ENCODE data around the gene MAVS.

- no peak for TF ChIP-seq CTCF (conservative IDR thresholded peaks at IDR 0.05 in 1 of 2, IDR thresholded peaks at IDR 0.05 in 1 of 2; ENCODE audit: extremely low read depth in 1 of 2, insufficient read depth in 1 of 2, low read depth in 1 of 2, low read length in 2 of 2)
- no peak for TF ChIP-seq EZH2 (IDR thresholded peaks at IDR 0.05; ENCODE audit: borderline replicate concordance, low read length)
Observed at GRCh38 chr20:3864518-3864917, 17.9 kb downstream of the MAVS start.

All from mammary epithelial cell (primary cell).